Measurements from ENCODE around the gene EPB41L4B. TPM values are rescaled to one million over a fixed set of nuclear protein-coding genes. Genes with fewer than 3 reads are reported as not detected.

The EPB41L4B gene
- polyA plus RNA-seq, 1 donor from 2014 or later = 4.1 TPM

DNA sequence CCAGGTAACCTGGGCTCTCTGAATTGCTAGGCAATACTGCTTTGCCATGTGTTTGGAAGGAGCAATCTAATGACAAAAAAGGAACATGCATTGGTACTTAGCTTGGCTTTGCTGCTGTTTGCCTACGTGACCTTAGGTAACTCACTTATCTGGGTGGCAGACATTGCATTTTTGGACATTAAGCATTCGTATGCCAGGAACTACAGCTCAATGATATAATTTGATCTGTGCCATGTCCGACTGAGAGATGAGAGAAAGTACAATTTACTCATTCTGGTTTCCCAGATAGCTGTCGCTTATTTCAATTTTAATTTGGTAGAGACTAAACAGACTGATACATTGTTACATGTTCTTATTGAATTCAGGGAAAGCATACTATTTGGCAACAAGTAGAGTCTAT, 90.6 kb downstream of the EPB41L4B start:
- Histone ChIP-seq H2AFZ (ENCODE audit: low read depth, low read length) (no peak overlapping the region), H4K20me1 (ENCODE audit: insufficient read depth) (no peaks in the 10 kb centered on the region), H3K9me3 (ENCODE audit: low read length) (no peaks in the 10 kb centered on the region), H3K27me3 (ENCODE audit: insufficient read depth, low read depth, low read length) (no peaks in the 10 kb centered on the region), H3K9me2 (ENCODE audit: insufficient read depth, low read length) (no peaks in the 10 kb centered on the region), H3K4me3 (ENCODE audit: low read length) (no peak overlapping the region), H3F3A (ENCODE audit: insufficient read depth, low read length, poor library complexity, severe bottlenecking) (no peaks in the 10 kb centered on the region), H3K4me2 (ENCODE audit: low read length) (no peak overlapping the region), H3K79me2 (replicated peaks; ENCODE audit: insufficient read depth, low read length) (no peaks in the 10 kb centered on the region), H3K9ac (ENCODE audit: low read length) (no peak overlapping the region), H3K36me3 (ENCODE audit: insufficient read depth, low read length) (no peaks in the 10 kb centered on the region), H3K27ac (ENCODE audit: low read length) (no peak overlapping the region)
- no peak for TF ChIP-seq EP300 (conservative IDR thresholded peaks at IDR 0.05; ENCODE audit: poor library complexity, severe bottlenecking)
- no peak for TF ChIP-seq SMC3 (conservative IDR thresholded peaks at IDR 0.05; ENCODE audit: poor library complexity)
- TF ChIP-seq MXI1 (conservative IDR thresholded peaks at IDR 0.05; ENCODE audit: poor library complexity, severe bottlenecking) = no peak
- TF ChIP-seq POLR2AphosphoS5 (IDR thresholded peaks at IDR 0.05) = no peak
- no peak for TF ChIP-seq TAF1 (IDR thresholded peaks at IDR 0.05; ENCODE audit: low read depth)
- no peak for TF ChIP-seq EZH2 (IDR thresholded peaks at IDR 0.05; ENCODE audit: borderline replicate concordance, insufficient read depth, low read length, poor library complexity, severe bottlenecking)
- TF ChIP-seq, protein P1, sequence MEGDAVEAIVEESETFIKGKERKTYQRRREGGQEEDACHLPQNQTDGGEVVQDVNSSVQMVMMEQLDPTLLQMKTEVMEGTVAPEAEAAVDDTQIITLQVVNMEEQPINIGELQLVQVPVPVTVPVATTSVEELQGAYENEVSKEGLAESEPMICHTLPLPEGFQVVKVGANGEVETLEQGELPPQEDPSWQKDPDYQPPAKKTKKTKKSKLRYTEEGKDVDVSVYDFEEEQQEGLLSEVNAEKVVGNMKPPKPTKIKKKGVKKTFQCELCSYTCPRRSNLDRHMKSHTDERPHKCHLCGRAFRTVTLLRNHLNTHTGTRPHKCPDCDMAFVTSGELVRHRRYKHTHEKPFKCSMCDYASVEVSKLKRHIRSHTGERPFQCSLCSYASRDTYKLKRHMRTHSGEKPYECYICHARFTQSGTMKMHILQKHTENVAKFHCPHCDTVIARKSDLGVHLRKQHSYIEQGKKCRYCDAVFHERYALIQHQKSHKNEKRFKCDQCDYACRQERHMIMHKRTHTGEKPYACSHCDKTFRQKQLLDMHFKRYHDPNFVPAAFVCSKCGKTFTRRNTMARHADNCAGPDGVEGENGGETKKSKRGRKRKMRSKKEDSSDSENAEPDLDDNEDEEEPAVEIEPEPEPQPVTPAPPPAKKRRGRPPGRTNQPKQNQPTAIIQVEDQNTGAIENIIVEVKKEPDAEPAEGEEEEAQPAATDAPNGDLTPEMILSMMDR (IDR thresholded peaks at IDR 0.05; ENCODE audit: poor library complexity, severe bottlenecking) = no peak
- TF ChIP-seq, protein P2, sequence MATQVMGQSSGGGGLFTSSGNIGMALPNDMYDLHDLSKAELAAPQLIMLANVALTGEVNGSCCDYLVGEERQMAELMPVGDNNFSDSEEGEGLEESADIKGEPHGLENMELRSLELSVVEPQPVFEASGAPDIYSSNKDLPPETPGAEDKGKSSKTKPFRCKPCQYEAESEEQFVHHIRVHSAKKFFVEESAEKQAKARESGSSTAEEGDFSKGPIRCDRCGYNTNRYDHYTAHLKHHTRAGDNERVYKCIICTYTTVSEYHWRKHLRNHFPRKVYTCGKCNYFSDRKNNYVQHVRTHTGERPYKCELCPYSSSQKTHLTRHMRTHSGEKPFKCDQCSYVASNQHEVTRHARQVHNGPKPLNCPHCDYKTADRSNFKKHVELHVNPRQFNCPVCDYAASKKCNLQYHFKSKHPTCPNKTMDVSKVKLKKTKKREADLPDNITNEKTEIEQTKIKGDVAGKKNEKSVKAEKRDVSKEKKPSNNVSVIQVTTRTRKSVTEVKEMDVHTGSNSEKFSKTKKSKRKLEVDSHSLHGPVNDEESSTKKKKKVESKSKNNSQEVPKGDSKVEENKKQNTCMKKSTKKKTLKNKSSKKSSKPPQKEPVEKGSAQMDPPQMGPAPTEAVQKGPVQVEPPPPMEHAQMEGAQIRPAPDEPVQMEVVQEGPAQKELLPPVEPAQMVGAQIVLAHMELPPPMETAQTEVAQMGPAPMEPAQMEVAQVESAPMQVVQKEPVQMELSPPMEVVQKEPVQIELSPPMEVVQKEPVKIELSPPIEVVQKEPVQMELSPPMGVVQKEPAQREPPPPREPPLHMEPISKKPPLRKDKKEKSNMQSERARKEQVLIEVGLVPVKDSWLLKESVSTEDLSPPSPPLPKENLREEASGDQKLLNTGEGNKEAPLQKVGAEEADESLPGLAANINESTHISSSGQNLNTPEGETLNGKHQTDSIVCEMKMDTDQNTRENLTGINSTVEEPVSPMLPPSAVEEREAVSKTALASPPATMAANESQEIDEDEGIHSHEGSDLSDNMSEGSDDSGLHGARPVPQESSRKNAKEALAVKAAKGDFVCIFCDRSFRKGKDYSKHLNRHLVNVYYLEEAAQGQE (IDR thresholded peaks at IDR 0.05; ENCODE audit: borderline replicate concordance) = no peak

DNA sequence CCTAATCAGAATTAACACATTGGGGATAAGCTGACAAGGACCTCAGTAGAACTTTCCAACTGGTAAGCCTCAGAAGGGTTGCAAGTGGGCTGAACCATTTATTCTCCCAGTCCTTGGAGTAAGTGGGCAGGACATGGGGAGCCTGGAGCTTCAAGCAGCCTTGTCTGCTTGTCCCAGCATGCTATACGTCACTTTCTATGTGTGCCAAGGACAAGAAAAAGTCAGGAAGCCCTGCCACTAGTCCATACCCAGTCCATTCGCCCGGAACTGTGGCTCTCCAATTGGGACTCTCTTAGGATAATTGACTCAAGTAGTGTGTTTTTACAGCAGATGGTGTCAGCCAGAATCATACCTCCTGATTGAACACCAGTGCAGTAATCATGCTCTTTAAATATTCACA, 91.2 kb downstream of the EPB41L4B start:
- H3K4me3 ChIP-seq (ENCODE audit: low read length) = no peak overlapping the region
- H3K9me3 ChIP-seq (ENCODE audit: low read length) = no peaks in the 10 kb centered on the region
- H3K27me3 ChIP-seq (ENCODE audit: insufficient read depth, low read depth, low read length) = no peaks in the 10 kb centered on the region
- no peaks in the 10 kb centered on the region for H4K20me1 ChIP-seq (ENCODE audit: insufficient read depth)
- TF ChIP-seq, protein P1 (IDR thresholded peaks at IDR 0.05; ENCODE audit: poor library complexity, severe bottlenecking) = no peak
- no peak for TF ChIP-seq RAD21 (conservative IDR thresholded peaks at IDR 0.05)
- TF ChIP-seq EP300 (conservative IDR thresholded peaks at IDR 0.05; ENCODE audit: poor library complexity, severe bottlenecking) = no peak
- no peak for TF ChIP-seq TAF1 (IDR thresholded peaks at IDR 0.05; ENCODE audit: low read depth)
- TF ChIP-seq SMC3 (conservative IDR thresholded peaks at IDR 0.05; ENCODE audit: poor library complexity) = no peak
- no peak for TF ChIP-seq POLR2AphosphoS5 (IDR thresholded peaks at IDR 0.05)
- TF ChIP-seq MXI1 (conservative IDR thresholded peaks at IDR 0.05; ENCODE audit: poor library complexity, severe bottlenecking) = no peak
- TF ChIP-seq, protein P2 (IDR thresholded peaks at IDR 0.05; ENCODE audit: borderline replicate concordance) = no peak
- no peak for TF ChIP-seq EZH2 (IDR thresholded peaks at IDR 0.05; ENCODE audit: borderline replicate concordance, insufficient read depth, low read length, poor library complexity, severe bottlenecking)
- H3F3A ChIP-seq (ENCODE audit: insufficient read depth, low read length, poor library complexity, severe bottlenecking) = no peaks in the 10 kb centered on the region
- H3K36me3 ChIP-seq (ENCODE audit: insufficient read depth, low read length) = no peaks in the 10 kb centered on the region
- H3K79me2 ChIP-seq (replicated peaks; ENCODE audit: insufficient read depth, low read length) = no peaks in the 10 kb centered on the region
- H3K4me2 ChIP-seq (ENCODE audit: low read length) = no peak overlapping the region
- no peak overlapping the region for H3K27ac ChIP-seq (ENCODE audit: low read length)
- H3K9ac ChIP-seq (ENCODE audit: low read length) = no peak overlapping the region
- H2AFZ ChIP-seq (ENCODE audit: low read depth, low read length) = no peak overlapping the region
- H3K9me2 ChIP-seq (ENCODE audit: insufficient read depth, low read length) = no peaks in the 10 kb centered on the region

All from neural cell (in vitro differentiated cells).